Right renal cortex interstitium (tissue), 3 donors: Measurements from ENCODE around the gene CTNND2. TPM values are rescaled to one million over a fixed set of nuclear protein-coding genes. Genes with fewer than 3 reads are reported as not detected.
"Not testable (repeated sequence)": the region's sequence is repeated elsewhere in the genome, so short reads cannot be mapped to it uniquely, and the experiment has no call there.

Source experiments
- DNase-seq, 3 donors: peaks; one replicate each; pipeline ENCODE4 v3.0.0-alpha.2; 2013; ENCODE audit warnings: low read depth in 3 of 3, low spot score in 2 of 3
- polyA plus RNA-seq, 3 donors: library from polyadenylated mRNA; unstranded; fragments of 120-200 nt; gene quantifications; one replicate each; pipeline ENCODE4 v1.2.1, GENCODE V29; 2013; ENCODE audit not compliant: insufficient read length in 3 of 3

CTNND2 gene
- polyA plus RNA-seq, 3 donors = 2.1 to 2.3 (median 2.1) TPM

- DNase-seq = no peak
These were observed 35.0 kb downstream of the CTNND2 start for GRCh38 chr5:11869203-11869602.

DNA sequence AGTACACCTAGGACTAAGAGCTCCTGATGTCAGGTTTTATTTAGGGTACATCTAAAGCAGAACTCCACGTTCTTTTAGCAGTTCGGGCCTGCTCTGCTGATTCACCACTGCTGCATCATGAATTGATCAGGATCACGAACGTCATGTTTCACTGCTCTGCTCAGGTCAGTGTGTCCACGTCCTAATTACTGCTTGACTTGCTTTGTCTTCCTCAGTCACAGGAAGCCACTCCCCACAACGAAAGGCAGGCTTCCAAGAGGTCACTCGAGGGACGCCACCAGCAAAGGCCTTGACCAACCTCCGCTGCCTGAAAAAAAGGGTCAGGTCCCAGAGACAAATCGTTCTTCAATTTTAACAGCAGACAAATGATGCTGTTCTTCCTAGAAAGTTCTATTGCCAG lies 40.3 kb downstream of the CTNND2 start:
- no peak for DNase-seq

DNA sequence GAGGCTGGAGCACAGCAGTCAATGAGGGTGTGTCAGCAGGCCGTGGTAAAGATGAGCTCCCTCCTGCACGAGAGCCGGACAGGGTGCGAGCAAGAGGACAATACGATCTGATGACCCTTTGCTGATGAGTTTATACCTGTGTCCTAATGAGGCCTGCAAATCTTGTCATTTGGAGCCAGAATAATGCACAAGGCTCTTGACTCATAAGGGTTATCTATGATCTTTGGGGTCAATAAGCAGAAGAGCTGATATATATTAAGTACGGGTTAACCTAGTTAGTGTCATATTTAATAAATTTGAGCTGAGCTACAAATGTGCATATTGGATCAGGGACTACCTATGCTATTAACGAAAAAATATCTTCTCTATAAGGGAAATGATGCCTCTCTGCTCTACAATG lies 46.9 kb downstream of the CTNND2 start:
- DNase-seq = no peak

GRCh38 chr5:11854936-11855335 lies 49.3 kb downstream of the CTNND2 start:
- no peak for DNase-seq

DNA sequence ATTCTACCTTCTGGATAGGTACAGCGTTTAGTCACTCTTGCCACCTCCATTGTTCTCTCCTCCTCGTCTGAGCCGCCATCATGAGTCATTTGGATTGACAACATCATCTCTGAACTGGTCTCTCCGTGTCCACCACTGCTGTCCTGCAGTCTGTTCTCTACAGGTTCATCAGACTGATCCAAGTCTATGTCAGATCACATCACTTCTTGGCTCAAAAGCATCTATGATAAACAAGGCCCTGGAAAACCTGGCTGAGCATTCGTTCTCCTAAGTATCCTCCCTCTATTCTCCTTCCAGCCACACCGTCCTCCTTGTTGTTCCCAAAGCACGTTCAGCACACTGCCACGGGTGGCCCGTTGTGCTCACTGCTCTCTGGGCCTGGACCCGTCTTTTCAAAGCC lies 50.5 kb downstream of the CTNND2 start:
- no peak for DNase-seq

DNA sequence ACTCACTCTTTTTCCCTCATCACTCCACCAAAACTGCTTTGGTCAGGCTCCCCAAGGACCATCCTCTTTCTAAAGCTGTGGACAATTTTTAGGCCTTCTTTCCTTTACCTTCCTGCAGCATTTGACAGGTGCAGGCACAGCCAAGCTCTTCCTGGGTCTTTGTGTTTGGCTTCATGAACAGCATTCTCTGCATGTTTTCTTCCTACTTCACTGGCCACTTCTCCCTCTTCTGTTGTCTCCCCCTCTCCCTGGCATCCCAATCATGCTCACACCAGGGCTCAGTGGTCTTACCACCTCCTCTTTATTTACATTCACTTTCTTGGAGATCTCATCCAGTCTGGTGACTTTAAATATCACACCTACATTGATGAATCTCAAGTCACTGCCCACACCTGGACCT lies 51.1 kb downstream of the CTNND2 start:
- DNase-seq = no peak

DNA sequence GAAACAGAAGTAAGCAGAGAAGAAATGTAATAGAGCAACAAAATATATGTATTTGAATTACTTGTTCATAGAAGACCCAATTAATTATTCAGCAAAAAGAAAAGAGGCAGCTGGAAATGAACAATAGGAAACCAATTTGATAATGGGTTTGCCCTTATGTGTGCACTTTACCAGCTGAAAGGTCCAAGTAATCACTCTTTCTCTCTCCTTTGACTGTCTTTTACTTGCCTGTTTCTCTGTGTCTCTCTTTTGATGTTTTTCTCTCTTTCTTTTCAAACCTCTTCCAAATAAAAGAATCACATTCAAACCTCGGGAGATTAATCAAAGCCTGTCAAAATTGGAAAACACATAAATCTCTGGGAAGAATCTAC lies 51.5 kb downstream of the CTNND2 start:
- DNase-seq = no peak

DNA sequence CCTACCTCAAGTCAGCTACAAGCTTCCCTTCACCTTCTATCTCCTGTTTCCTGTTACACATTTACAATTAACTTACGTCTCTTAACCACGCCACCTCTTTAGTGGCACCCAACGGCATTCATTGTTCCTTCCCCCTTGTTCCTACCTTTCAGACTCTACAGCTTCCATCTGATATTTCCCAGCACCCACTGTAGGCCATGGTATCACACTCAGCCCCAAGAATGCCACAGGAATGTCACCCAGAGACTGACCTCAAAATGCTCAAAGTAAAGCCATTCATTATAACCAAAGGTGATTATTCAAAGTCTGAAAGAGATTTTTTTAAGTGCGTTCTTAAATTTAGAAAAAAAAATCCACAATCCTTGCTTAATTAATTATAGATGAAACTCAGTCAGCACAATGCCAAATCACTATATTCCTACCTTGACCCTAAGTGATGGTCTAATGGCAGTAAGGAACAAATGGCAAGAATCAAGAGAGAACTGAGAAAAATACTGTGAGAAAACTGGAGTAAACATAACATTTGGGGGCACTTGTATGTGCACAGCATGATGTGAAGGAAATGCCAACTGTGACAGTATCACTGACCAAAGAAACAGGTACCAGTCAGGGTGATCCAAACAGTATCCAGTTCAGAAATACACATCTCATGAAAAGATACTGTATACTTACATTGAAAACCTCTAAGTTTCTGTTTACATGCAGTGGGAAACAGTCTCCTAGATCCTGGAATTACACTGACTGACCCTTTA lies 52.1 kb downstream of the CTNND2 start:
- DNase-seq = no peak

- DNase-seq = no peak
These were observed 52.8 kb downstream of the CTNND2 start for GRCh38 chr5:11851416-11851815.

GRCh38 chr5:11828566-11828965 lies 75.7 kb downstream of the CTNND2 start:
- not testable (repeated sequence) for DNase-seq

DNA sequence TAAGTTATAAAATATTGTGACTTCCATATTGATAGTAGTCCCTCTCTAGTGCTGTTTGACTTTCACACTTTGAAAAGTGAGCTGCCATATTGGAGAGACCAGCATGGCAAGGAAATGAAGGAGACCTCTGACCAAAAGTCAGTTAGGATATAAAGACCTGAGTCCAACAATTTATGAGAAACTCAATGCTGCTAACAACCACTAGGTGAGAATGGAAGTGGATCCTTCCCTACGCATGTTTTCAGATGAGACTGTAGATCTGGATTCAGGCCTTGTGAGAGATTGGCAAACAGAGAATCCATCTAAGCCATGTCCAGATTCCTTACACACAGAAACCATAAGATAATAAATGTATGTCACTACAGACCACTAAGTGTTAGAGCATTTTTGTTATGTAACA lies 81.6 kb downstream of the CTNND2 start:
- no peak for DNase-seq

DNA sequence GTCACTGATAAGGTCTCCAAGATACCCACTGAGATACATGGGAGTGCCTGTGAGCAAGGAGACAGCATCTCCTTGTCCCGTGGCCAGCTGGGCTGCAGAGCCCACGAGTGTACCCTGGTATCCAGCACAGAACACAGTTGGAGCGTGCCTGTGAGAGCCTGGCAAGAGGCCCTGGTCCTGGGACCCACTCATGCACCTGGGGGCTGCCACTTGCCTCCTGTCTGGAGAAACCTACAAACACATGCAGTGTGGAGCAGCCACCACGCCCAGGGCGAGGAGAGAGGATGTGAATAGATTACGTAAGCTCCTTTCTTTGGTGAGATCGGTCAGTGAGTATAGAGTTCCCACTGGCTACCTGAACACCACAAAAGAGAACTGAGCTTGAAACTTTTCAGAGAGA lies 88.3 kb downstream of the CTNND2 start:
- no peak for DNase-seq

DNA sequence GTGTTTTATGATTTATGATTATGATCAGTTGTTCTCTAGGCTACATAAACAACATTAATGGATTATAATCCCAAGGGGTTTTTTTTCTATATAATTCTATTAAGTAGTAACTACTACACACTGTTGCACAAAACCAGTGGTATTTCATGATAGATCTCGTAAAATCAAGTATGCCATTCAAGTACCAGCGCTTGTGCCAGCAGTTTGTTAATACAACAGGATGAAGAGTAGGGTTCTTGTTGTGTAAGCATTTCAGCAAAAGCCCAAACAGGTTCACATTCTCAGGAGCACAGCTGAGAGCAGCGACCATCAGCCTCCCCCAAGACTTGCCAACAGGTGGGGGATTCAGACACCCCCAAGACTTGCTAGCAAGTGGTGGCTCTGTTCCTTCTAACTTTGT lies 88.8 kb downstream of the CTNND2 start:
- no peak for DNase-seq

GRCh38 chr5:11814373-11814772 lies 89.9 kb downstream of the CTNND2 start:
- no peak for DNase-seq

GRCh38 chr5:11809407-11809806 lies 94.8 kb downstream of the CTNND2 start:
- no peak for DNase-seq

GRCh38 chr5:11803436-11803835 lies 100.8 kb downstream of the CTNND2 start:
- no peak for DNase-seq

- DNase-seq = no peak
These were observed 103.2 kb downstream of the CTNND2 start for GRCh38 chr5:11801061-11801460.

DNA sequence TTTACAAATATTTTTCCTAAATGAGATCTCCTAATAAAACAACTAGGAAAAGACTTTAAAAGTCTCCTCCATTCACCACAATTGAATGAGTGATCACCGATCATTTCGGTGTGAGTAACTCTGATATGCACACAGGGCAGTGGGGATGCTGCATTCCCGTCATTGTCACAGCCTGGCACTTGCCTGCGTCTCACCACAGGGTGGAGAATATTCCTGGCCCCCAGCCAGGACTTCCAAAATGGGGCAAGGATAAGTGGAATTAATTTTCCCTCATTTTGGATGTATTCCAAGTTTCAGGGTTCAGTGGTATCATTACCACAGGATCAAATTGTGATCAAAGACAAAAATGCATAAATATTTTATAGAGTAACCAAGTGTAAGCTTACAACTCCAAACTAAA lies 107.1 kb downstream of the CTNND2 start:
- DNase-seq = no peak

- no peak for DNase-seq
These were observed 110.8 kb downstream of the CTNND2 start for GRCh38 chr5:11793396-11793795.

DNA sequence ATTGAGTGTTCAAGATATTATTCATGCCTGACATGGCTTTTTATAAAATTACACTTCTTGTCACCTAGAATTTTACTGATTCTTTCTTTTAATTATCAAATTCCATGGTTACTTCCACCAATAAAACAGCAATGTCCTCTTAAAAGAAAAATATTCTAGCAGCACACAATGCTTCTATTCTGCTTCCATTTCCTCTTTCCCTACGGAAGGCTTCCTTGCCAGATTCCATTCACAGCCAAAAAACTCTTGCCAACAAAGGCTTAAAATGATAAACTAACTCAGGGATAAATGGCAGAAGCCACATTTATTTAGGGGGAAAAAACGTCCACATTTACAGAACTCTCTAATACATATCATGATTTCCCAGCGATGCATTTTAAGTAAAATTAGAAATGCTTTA lies 111.6 kb downstream of the CTNND2 start:
- DNase-seq = no peak

DNA sequence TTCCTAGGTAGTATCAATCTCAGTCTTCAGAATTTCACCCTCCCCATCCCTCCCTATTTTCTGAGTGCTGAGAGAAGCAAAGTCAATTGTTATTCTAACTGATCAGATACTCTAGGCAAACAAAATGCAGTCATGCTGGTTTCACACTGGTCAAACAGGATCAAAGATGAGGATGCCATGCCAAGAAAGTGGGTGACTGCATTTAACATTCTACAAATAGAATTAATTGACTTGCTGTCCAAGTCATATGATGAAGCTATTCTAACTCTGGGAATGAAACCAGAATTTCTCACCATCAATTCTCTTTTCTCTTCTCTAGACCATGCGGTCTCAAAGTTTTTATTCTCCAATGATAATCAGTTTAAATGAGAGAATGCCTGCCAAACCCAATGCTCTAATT lies 112.5 kb downstream of the CTNND2 start:
- no peak for DNase-seq

GRCh38 chr5:11790201-11790600 lies 114.0 kb downstream of the CTNND2 start:
- no peak for DNase-seq

DNA sequence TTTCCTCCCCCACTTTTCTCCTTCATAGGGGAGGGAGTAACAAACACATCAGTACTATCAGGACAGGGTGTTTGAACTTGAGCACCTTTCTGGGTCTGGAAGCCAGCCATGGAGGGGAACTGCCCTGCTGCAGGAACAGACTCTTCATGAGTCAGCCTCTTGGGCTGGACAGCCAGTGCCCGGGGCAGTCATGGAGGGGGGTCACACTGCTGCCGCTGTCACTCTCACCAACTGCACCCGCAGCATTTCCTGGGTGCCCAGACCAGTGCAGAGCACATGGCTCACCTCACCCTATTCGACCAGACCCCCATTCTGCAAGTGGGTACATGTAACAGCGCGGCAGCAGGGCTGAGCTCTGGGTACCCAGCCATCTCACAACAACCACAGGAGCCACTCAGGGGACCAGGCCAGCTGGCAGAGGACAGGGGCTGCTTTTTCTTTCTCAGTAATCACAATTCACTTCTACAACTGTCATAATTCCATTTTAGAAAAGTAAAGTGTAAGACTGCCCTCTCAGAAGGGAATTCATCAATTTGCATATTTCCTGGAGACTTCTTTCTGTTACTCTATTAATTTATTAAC lies 118.4 kb downstream of the CTNND2 start:
- DNase-seq = no peak
